ENCODE data around the gene PAK1. TPM values are rescaled to one million over a fixed set of nuclear protein-coding genes. Genes with fewer than 3 reads are reported as not detected.

The PAK1 gene
- total RNA-seq, 4 donors from 2014 or later = 17.8 to 34.5 (median 21.6) TPM

DNA sequence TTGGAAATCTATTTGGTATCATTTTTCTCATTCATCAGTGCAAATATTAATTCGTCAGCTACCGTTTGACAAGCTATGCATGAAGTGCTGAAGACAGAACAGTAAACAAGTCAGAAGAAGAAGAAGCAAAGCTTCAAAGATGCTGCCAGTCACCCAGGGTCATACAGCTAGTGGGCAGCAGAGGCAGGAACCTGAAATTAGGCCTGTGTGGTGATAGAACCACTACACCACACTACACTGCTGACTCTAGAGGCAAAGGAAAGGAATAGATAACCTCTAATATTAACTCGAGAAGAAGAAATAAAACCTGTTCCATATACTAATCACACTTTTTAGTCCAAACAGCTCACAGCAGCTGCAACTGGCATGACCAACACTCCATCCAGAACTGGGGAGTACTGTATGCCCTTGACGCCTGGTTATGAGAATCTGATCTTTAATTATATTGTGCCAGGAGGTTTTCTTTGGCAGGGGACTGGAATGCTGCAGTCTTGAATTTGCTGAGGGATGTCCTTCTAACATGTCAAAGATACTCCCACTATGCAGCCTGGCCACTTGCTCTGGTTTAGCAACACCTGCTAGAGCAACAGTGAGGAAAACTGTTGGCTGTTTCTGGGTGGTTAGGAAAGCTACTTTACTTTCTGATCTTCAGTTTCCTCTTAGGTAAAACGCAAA lies 73.0 kb downstream of the PAK1 start:
- intact Hi-C loops (cut with DNase I; ENCODE audit: low total_unique reads) = no loop called here
- TF ChIP-seq, protein P1, sequence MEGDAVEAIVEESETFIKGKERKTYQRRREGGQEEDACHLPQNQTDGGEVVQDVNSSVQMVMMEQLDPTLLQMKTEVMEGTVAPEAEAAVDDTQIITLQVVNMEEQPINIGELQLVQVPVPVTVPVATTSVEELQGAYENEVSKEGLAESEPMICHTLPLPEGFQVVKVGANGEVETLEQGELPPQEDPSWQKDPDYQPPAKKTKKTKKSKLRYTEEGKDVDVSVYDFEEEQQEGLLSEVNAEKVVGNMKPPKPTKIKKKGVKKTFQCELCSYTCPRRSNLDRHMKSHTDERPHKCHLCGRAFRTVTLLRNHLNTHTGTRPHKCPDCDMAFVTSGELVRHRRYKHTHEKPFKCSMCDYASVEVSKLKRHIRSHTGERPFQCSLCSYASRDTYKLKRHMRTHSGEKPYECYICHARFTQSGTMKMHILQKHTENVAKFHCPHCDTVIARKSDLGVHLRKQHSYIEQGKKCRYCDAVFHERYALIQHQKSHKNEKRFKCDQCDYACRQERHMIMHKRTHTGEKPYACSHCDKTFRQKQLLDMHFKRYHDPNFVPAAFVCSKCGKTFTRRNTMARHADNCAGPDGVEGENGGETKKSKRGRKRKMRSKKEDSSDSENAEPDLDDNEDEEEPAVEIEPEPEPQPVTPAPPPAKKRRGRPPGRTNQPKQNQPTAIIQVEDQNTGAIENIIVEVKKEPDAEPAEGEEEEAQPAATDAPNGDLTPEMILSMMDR (IDR thresholded peaks at IDR 0.05) = no peak
- TF ChIP-seq POLR2A (IDR thresholded peaks at IDR 0.05) = no peak
- 73 to 80% methylated on average over 5 of the region's 5 CpGs for WGBS, 2 donors
- no peak for DNase-seq (ENCODE audit: low spot score in 2 of 2)
- H3K4me3 ChIP-seq (ENCODE audit: low read depth, poor library complexity, severe bottlenecking) = no peak overlapping the region

DNA sequence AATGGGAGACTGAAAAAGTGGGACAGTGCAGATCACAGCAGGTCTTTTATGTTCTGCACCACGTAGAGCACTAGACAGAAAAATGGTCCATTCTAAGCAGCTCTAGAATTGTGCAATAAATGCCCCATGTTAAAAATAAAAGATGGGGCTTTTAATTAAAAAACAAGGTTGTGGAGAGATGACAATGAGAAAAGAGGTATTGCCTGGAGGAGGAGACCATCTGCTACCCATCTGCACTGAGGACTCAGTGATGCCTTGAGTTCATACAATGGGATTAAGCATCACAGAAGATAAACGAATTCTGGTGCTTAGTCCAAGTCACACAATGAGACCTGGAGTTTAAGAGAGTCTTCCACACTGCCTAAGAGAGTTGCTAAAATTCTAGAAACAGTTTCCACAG lies 73.6 kb downstream of the PAK1 start:
- no peak for DNase-seq (ENCODE audit: low spot score in 2 of 2)
- 73 to 75% methylated on average over 2 of the region's 2 CpGs for WGBS, 2 donors
- H3K4me3 ChIP-seq (ENCODE audit: low read depth, poor library complexity, severe bottlenecking) = no peak overlapping the region
- intact Hi-C loops (cut with DNase I; ENCODE audit: low total_unique reads) = no loop called here
- TF ChIP-seq POLR2A (IDR thresholded peaks at IDR 0.05) = no peak
- TF ChIP-seq, protein P1 (IDR thresholded peaks at IDR 0.05) = no peak

DNA sequence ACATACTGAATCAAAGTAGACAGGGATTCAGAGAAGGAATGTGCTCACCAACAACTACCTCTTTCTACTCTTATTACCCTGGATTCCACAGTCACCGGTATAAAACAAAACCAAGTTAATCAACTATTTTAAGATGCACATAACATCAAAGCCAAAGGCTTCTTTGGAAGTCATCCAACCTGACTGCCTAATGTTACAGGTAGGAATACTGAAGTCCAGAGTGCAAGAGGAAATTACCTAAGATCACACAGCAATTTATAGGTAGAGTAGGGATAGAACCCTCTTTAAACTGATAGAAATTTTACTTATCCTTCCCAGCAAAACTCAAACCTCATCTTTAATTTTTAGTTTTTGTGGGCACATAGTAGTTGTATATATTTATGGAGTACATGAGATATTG lies 76.3 kb downstream of the PAK1 start:
- H3K4me3 ChIP-seq (ENCODE audit: low read depth, poor library complexity, severe bottlenecking) = no peak overlapping the region
- 55 to 63% methylated on average over 1 of the region's 1 CpG for WGBS, 2 donors
- TF ChIP-seq, protein P1 (IDR thresholded peaks at IDR 0.05) = no peak
- TF ChIP-seq POLR2A (IDR thresholded peaks at IDR 0.05) = no peak
- DNase-seq (ENCODE audit: low spot score in 2 of 2) = no peak
- intact Hi-C loops (cut with DNase I; ENCODE audit: low total_unique reads) = no loop called here

DNA sequence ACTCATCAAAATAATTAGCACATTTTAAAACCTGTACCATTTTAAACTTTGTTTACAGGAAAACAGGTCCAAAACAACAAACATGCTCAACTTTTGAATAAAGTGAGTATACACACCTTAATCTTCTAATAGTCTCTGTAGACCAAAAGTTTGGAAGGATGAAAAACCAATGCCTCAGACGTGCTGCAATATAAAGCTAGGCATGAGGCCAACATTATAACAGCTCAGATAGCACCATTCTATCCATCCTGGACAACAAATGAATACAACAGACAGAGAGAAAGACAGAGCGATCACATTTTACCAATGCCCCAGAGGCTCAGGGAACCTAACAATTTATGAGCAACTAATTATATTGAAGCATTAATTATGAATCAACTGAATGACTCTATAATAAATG lies 77.0 kb downstream of the PAK1 start:
- 46 to 67% methylated on average over 2 of the region's 2 CpGs for WGBS, 2 donors
- no peak overlapping the region for H3K4me3 ChIP-seq (ENCODE audit: low read depth, poor library complexity, severe bottlenecking)
- intact Hi-C loops (cut with DNase I; ENCODE audit: low total_unique reads) = no loop called here
- no peak for DNase-seq (ENCODE audit: low spot score in 2 of 2)
- TF ChIP-seq, protein P1 (IDR thresholded peaks at IDR 0.05) = no peak
- TF ChIP-seq POLR2A (IDR thresholded peaks at IDR 0.05) = no peak

DNA sequence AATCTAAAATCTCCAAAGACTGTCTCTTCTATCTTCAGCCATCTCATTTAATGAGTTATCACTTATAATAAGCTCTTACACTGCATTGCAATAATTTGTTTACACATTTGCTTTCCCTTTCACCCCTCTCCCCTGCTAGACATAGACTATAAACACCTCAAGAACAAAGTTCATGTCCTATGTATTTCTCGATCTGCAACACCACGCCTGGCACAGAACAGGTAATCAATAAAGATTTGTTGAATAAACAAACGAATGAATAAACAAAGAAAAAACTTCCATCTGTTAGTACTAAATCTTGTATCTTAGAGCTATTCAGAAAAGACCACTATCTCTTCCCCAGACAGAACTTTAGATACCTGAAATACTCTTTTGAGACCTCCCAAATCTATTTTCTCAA lies 77.6 kb downstream of the PAK1 start:
- intact Hi-C loops (cut with DNase I; ENCODE audit: low total_unique reads) = no loop called here
- no peak for DNase-seq (ENCODE audit: low spot score in 2 of 2)
- TF ChIP-seq POLR2A (IDR thresholded peaks at IDR 0.05) = no peak
- TF ChIP-seq, protein P1 (IDR thresholded peaks at IDR 0.05) = no peak
- 91 to 95% methylated on average over 3 of the region's 3 CpGs for WGBS, 2 donors
- H3K4me3 ChIP-seq (ENCODE audit: low read depth, poor library complexity, severe bottlenecking) = no peak overlapping the region
